Mucosa of rectum (tissue), 2 donors: ENCODE results near the gene IGF2BP3.

ENCODE experiments used
- H3K27ac ChIP-seq, 2 donors: one replicate each; pipeline ENCODE4 v1.7.0; 2013; ENCODE audit warnings: inconsistent platforms in 2 of 2, low read depth in 2 of 2, low read length in 2 of 2
- H3K27me3 ChIP-seq, 2 donors: one replicate each; pipeline ENCODE4 v1.7.0; 2013; ENCODE audit warnings: low read length in 2 of 2; ENCODE audit not compliant: control insufficient read depth in 2 of 2, insufficient read depth in 2 of 2
- H3K36me3 ChIP-seq, 2 donors: one replicate each; pipeline ENCODE4 v1.7.0; 2013; ENCODE audit warnings: low read length in 2 of 2; ENCODE audit not compliant: control insufficient read depth in 2 of 2, insufficient read depth in 2 of 2
- H3K4me1 ChIP-seq, 2 donors: one replicate each; pipeline ENCODE4 v1.7.0; 2013; ENCODE audit warnings: low read length in 2 of 2, mild to moderate bottlenecking in 1 of 2; ENCODE audit not compliant: control insufficient read depth in 2 of 2, insufficient read depth in 2 of 2
- H3K4me3 ChIP-seq, 2 donors: one replicate each; pipeline ENCODE4 v1.7.0; 2013; ENCODE audit warnings: low read length in 2 of 2
- H3K9ac ChIP-seq, 2 donors: one replicate each; pipeline ENCODE4 v1.7.0; 2013; ENCODE audit warnings: low read length in 2 of 2, low read depth in 1 of 2, mild to moderate bottlenecking in 1 of 2
- H3K9me3 ChIP-seq, 2 donors: one replicate each; pipeline ENCODE4 v1.7.0; 2013; ENCODE audit warnings: low read length in 2 of 2; ENCODE audit not compliant: control insufficient read depth in 2 of 2
- donor health status: healthy.
- donor health status: Normal muscosa, but diverticular disease.

The IGF2BP3 gene

DNA sequence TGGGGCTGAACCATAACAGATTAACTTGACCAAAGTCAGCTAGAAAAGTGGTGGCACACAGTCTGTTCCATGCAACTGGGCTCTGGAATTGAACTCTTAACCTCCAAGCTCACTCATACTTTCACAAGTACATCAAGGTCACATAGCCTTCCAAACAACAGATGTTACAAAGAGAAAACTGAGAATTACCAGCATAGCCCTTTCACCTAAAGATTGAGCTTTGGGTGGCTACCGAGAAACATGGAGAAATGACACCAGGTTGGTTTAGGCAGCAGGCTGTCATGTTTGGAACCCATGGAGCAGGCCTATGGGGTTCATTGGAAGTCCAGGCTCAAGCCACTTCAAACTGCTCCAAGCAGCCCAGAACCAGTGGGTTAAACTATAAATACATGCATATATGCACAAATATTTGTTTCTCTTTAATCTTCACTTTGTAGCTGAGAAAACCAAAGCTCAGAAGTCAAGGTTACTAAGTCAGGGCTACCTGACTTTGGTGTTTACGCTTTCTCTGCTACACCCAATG is 112.1 kb downstream of the IGF2BP3 start:
- peaks cover 0 to 5% of the 10 kb centered on the region in 2 donors for H3K27me3 ChIP-seq
- H3K27ac ChIP-seq: no peak overlapping the region
- no peak overlapping the region for H3K4me3 ChIP-seq
- no peaks in the 10 kb centered on the region for H3K36me3 ChIP-seq
- H3K9me3 ChIP-seq: no peaks in the 10 kb centered on the region
- no peak overlapping the region for H3K9ac ChIP-seq
- H3K4me1 ChIP-seq: no peaks in the 10 kb centered on the region

DNA sequence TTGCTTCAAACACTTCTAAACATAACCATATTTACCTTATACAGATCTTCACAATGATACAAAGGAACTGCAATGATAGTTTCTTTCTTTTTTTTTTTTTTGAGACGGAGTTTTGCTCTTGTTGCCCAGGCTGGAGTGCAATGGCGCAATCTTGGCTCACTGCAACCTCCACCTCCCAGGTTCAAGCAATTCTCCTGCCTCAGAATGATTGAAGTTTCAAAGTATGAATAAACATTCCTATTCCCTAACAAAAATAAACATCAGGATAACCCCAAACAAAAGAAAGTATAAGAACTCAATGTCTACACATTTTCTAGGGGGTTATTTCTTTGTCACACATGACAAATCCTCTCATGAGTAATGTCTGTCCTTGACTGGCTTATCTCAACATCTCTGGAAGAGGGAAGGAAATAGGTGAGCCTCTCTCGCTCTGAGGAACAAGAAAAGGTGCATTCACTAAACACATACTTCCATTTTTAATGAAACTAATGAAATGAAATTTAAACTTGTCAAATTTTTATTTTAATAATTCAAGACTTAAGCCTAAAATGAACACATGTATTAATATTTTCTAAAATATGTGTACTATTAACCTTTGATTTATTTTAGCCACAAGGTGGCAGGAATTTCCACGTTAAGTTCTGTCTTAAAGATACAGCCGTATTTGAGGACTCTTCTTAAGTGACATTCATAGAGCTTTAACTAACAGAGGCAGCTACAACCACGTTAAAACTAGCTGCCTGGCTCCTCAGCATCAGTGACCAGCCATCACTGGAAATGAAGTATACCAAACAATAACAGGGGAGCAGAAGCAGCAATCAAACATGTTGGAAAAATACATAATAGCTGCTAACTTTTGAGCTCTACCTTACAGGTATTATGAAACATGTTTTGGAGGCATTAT is 112.8 kb downstream of the IGF2BP3 start:
- Histone ChIP-seq H3K9me3 (no peaks in the 10 kb centered on the region), H3K9ac (no peak overlapping the region), H3K36me3 (no peaks in the 10 kb centered on the region), H3K27ac (no peak overlapping the region), H3K4me1 (no peaks in the 10 kb centered on the region), H3K27me3 (peaks cover 0 to 5% of the 10 kb centered on the region in 2 donors), H3K4me3 (no peak overlapping the region)

DNA sequence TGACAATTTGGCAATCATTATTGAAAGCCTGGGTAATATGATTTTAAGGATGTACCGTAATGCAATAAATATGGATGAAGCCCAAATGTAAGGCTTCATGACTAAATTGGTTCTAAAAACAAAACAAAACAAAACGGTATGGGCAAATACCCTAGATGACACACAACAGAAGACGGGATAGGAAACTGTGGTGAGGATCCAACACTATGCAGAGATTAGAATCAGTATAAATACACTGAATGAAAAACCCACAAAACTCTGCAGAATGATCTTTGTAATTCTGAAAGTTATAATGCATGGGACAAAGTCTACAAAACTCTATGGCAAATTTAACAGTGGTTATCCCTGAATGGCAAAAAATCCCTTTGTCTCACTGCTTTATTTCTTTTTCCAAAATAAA is 113.6 kb downstream of the IGF2BP3 start:
- Histone ChIP-seq H3K9me3 (no peaks in the 10 kb centered on the region), H3K9ac (no peak overlapping the region)

DNA sequence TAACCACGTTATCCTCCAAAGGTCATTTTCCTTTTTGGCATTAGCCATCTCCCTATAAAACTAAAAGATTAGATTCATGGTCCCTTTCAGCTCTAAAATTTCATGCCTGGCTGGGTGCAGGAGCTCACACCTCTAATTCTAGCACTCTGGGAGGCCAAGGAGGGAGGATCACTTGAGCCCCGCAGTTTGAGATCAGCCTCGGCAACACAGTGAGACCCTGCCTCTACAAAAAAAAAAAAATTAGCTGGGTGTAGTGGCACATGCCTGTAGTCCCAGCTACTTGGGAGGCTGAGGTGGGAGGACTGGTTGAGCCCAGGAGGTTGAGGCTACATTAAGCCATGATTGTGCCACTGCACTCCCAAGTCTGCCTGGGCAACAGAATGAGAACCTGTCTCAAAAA is 114.1 kb downstream of the IGF2BP3 start:
- Histone ChIP-seq H3K27me3 (peaks cover 0 to 5% of the 10 kb centered on the region in 2 donors), H3K9ac (no peak overlapping the region), H3K9me3 (no peaks in the 10 kb centered on the region), H3K4me3 (no peak overlapping the region), H3K27ac (no peak overlapping the region), H3K4me1 (no peaks in the 10 kb centered on the region), H3K36me3 (no peaks in the 10 kb centered on the region)

More for the DNA sequence above, 113.6 kb downstream of the IGF2BP3 start:
- H3K36me3 ChIP-seq: no peaks in the 10 kb centered on the region
- no peak overlapping the region for H3K4me3 ChIP-seq
- no peak overlapping the region for H3K27ac ChIP-seq
- peaks cover 0 to 5% of the 10 kb centered on the region in 2 donors for H3K27me3 ChIP-seq
- no peaks in the 10 kb centered on the region for H3K4me1 ChIP-seq

DNA sequence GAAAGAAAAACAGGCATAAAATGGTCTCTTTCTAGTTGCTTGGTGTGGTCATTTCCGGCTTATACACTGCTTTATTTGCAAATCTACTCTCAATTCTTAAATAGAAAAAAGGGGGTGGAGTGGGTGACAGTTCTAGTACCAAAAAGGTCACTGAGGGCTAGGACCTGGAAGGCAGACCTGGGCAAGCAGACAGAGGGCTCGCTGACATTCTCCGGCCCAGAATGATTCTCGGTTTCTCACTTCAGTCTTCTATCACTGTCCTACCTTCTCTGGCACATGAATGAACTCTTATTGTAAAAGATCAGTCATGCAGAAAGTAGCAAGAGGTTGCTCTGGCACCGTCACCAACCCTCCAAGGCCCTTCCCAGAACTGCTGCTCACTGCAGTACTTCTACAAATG is 117.1 kb downstream of the IGF2BP3 start:
- Histone ChIP-seq H3K36me3 (no peaks in the 10 kb centered on the region), H3K27me3 (peaks cover 0 to 2% of the 10 kb centered on the region in 2 donors), H3K4me3 (no peak overlapping the region), H3K27ac (no peak overlapping the region), H3K9me3 (no peaks in the 10 kb centered on the region), H3K9ac (no peak overlapping the region), H3K4me1 (no peaks in the 10 kb centered on the region)

DNA sequence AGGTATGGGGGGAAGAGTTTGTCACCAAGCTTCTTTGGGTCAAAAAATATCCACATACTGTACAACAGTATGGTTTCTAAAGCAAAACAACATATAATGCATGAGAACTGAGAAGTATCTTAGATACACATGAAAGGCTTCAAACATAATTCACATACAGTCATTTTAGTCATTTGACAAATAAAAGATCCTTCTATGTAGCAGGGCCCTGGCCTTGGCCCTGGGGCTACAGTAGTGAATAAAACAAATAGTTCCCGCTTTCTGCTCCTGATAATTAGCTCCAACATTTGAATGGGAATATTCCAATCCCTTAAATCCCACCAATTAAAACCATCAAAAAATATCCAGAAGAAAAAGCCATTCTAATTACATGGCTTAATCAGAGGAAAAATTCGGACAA is 119.8 kb downstream of the IGF2BP3 start:
- Histone ChIP-seq H3K9me3 (no peaks in the 10 kb centered on the region), H3K27me3 (no peaks in the 10 kb centered on the region), H3K27ac (no peak overlapping the region), H3K36me3 (no peaks in the 10 kb centered on the region), H3K4me1 (no peaks in the 10 kb centered on the region), H3K9ac (no peak overlapping the region), H3K4me3 (no peak overlapping the region)

DNA sequence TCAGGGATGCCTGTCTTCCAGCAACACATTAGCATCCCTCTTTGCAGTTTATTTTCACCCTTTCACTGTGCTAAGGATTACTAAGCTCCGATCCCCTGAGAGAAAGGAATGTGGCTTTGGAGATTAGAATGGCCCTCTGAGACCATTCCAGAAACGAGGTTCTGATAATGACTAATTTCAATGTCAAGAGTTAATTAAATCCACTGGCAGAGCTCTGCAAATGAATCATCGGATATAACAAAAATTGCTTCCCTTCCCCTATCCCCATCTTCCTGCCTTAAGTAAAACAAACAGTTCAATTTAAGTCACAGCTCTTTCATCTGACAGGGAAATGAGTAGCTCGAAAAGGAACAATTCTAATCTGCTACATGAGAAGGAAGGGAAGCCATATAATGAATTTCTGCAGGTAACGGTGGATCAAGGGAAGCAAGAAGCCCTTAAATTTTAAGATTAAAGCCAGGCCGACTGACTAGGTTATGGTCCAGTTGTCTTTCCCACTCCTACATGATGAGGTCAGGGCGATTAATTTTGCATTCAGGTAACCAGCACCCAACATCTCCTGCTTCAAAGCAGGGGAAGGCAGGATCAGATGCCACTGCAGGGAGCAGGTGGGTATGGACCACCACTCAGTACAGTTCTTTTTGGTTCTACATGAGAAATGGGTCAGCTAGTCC is 120.7 kb downstream of the IGF2BP3 start:
- Histone ChIP-seq H3K9ac (no peak overlapping the region), H3K9me3 (no peaks in the 10 kb centered on the region), H3K27ac (no peak overlapping the region), H3K4me3 (no peak overlapping the region), H3K4me1 (no peaks in the 10 kb centered on the region), H3K27me3 (no peaks in the 10 kb centered on the region), H3K36me3 (no peaks in the 10 kb centered on the region)

DNA sequence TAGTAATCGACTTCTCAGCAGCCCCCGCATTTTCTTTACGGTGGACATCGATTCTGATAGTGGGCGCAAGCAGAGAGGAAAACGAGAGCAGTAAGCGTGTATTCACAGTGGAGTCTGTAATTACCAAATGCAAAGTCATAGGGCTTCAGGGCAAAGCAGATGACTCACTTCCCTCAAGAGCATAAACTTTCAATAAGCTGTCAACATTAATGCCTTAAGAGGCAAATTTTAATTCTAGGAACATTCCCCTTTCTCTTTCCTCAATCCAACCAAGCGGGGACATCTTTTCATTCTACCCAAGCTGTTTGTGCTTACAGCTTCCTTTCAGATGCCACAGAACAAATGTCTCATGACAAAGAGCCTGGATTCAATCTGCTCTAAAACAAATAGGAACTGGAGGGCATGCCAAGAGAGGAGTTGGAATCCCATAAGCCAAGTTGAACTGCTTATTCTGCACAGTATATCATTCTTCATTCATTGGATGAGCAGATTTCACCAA is 122.6 kb downstream of the IGF2BP3 start:
- Histone ChIP-seq H3K9ac (no peak overlapping the region), H3K4me1 (no peaks in the 10 kb centered on the region)

DNA sequence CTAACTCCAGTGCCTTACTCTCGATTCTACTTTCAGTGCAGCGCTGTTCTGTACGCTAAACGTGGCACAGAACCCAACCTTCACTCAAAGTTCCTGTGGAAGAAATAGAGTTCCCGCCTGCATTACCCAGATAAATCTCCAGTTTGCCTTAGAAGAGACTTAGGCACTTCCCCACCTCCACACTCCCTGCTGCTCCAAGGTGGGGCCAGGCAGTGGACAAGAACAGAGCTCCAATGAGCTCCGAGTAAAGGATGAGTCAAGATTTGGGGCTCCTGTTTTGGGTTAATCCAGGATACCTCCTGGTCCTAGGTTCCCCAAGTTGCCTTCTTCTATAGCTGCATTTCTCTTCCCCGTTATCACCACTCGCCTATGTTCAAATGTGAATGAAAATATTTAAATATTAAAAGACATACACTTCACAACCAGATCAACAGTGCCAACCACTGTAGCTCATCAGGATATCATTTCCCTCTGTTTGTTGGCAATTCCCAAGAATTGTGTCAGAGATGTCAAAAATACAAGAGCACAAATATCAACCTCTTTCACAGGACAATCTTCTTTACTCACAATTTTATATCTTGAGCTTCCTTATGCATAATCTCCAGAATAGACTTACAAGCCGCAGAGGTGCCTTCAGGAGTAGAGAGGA is 123.1 kb downstream of the IGF2BP3 start:
- no peaks in the 10 kb centered on the region for H3K27me3 ChIP-seq
- no peak overlapping the region for H3K9ac ChIP-seq
- H3K9me3 ChIP-seq: no peaks in the 10 kb centered on the region
- no peak overlapping the region for H3K4me3 ChIP-seq
- H3K4me1 ChIP-seq: no peaks in the 10 kb centered on the region
- H3K36me3 ChIP-seq: no peaks in the 10 kb centered on the region
- no peak overlapping the region for H3K27ac ChIP-seq

More for the DNA sequence above, 122.6 kb downstream of the IGF2BP3 start:
- H3K4me3 ChIP-seq: no peak overlapping the region
- no peak overlapping the region for H3K27ac ChIP-seq
- no peaks in the 10 kb centered on the region for H3K36me3 ChIP-seq
- no peaks in the 10 kb centered on the region for H3K9me3 ChIP-seq
- H3K27me3 ChIP-seq: no peaks in the 10 kb centered on the region

DNA sequence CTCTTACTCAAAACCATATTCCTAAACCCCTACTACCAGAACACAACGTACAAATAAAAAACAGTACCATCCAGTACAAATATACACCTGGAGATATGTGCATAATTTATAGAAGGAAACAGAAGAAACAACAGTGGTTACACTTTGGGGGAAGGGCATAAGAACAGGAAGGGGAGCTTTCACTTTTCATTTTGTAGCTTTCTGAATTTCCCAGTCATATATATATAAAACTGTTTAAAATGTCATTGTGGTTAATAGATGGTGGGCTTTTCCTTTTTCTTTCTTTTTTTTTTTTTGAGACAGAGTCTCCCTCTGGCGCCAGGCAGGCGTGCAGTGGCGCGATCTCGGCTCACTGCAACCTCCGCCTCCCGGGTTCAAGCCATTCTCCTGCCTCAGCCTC is 124.0 kb downstream of the IGF2BP3 start:
- Histone ChIP-seq H3K9me3 (no peaks in the 10 kb centered on the region), H3K4me1 (no peaks in the 10 kb centered on the region), H3K36me3 (no peaks in the 10 kb centered on the region), H3K27me3 (no peaks in the 10 kb centered on the region), H3K4me3 (no peak overlapping the region), H3K27ac (no peak overlapping the region), H3K9ac (no peak overlapping the region)
